Testis (tissue), 2 donors: ENCODE results near the gene KMT2B.

Experiments used
- POLR2A ChIP-seq: fragments of 450-650 bp; IDR thresholded peaks from one replicate; pipeline ENCODE4 v1.6.1; 2017; ENCODE audit warnings: antibody characterized with exemption, mild to moderate bottlenecking, moderate library complexity
- TF ChIP-seq, protein P1 (sequence below), 3 experiments: fragments of 450-650 bp in 2 of 3; fragments of 200-600 bp in 1 of 3; sonication (generic) in 1 of 3; IDR thresholded peaks; one replicate each; pipeline ENCODE4 v1.5.1; 2016 to 2019; ENCODE audit warnings: antibody characterized with exemption in 3 of 3, mild to moderate bottlenecking in 2 of 3, moderate library complexity in 1 of 3

DNA sequence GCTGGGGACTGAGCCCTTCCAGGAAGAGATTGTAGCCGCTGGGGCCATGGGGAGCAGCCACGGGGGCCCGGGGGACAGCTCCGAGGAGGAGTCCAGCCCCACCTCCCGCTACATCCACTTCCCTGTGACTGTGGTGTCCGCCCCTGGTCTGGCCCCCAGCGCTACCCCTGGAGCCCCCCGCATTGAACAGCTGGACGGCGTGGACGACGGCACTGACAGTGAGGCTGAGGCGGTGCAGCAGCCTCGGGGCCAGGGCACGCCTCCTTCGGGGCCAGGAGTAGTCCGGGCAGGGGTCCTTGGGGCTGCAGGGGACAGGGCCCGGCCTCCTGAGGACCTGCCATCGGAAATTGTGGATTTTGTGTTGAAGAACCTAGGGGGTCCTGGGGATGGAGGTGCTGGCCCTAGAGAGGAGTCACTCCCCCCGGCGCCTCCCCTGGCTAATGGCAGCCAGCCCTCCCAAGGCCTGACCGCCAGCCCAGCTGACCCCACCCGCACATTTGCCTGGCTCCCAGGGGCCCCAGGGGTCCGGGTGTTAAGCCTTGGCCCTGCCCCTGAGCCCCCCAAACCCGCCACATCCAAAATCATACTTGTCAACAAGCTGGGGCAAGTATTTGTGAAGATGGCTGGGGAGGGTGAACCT is 14.9 kb downstream of the KMT2B start:
- no peak for TF ChIP-seq POLR2A
- TF ChIP-seq, protein P1, sequence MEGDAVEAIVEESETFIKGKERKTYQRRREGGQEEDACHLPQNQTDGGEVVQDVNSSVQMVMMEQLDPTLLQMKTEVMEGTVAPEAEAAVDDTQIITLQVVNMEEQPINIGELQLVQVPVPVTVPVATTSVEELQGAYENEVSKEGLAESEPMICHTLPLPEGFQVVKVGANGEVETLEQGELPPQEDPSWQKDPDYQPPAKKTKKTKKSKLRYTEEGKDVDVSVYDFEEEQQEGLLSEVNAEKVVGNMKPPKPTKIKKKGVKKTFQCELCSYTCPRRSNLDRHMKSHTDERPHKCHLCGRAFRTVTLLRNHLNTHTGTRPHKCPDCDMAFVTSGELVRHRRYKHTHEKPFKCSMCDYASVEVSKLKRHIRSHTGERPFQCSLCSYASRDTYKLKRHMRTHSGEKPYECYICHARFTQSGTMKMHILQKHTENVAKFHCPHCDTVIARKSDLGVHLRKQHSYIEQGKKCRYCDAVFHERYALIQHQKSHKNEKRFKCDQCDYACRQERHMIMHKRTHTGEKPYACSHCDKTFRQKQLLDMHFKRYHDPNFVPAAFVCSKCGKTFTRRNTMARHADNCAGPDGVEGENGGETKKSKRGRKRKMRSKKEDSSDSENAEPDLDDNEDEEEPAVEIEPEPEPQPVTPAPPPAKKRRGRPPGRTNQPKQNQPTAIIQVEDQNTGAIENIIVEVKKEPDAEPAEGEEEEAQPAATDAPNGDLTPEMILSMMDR (IDR thresholded peaks at IDR 0.05), result no peak
